Neural crest cell (in vitro differentiated cells): Measurements from ENCODE around the gene FRMD4A. TPM values are rescaled to one million over a fixed set of nuclear protein-coding genes. Genes with fewer than 3 reads are reported as not detected.

Experiments used
- DNase-seq: peaks from one replicate; pipeline ENCODE4 v3.0.0; 2021; ENCODE audit warnings: low read depth, mixed read lengths, low spot score
- H3K27ac Mint-ChIP-seq: one replicate; pipeline ENCODE4 v1.8.0; 2021; ENCODE audit warnings: mild to moderate bottlenecking, mixed read lengths; ENCODE audit not compliant: unreplicated experiment
- H3K27me3 Mint-ChIP-seq: 2 replicates; pipeline ENCODE4 v1.8.0; 2021; ENCODE audit warnings: low read depth, mild to moderate bottlenecking, mixed read lengths
- H3K36me3 Mint-ChIP-seq: 2 replicates; pipeline ENCODE4 v1.8.0; 2021; ENCODE audit warnings: low read depth, mild to moderate bottlenecking, mixed read lengths
- H3K4me1 Mint-ChIP-seq: 2 replicates; pipeline ENCODE4 v1.8.0; 2021; ENCODE audit warnings: mixed read lengths
- H3K4me3 Mint-ChIP-seq: one replicate; pipeline ENCODE4 v1.8.0; 2021; ENCODE audit warnings: mild to moderate bottlenecking, mixed read lengths
- H3K9me3 Mint-ChIP-seq: 2 replicates; pipeline ENCODE4 v1.8.0; 2021; ENCODE audit warnings: mixed read lengths
- total RNA-seq: library from RNA; stranded (reverse); gene quantifications from 2 replicates; pipeline ENCODE4 v1.2.1, GENCODE V29; 2021
- TF ChIP-seq, protein P1 (sequence below): fragments of 200-600 bp; sonication (generic); conservative IDR thresholded peaks from 2 replicates; pipeline ENCODE4 v1.5.0; 2021; ENCODE audit warnings: antibody characterized with exemption, mild to moderate bottlenecking

Gene FRMD4A
- total RNA-seq, 1 donor from 2014 or later = 65.3 TPM

DNA sequence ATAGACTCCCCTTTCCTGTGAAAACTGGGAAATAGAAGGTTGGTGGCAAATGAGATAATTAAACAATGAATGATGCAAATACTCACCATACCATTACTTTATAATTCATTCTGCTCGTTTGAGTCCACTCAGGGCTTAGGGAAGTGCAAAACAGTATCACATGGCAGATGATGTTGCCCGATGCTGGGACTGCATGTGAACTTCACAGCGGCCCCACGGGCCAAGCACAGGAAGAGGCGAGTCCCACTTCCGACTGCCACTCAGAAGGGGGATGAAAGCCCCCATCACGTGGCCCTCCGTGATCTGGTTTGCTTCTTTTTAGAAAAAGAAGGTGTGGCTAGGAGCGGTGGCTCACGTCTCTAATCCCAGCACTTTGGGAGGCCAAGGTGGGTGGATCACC, 672.5 kb downstream of the FRMD4A start:
- Mint-ChIP-seq H3K27me3 (no peaks in the 10 kb centered on the region), H3K9me3 (no peaks in the 10 kb centered on the region), H3K4me1 (peaks cover 16% of the 10 kb centered on the region), H3K27ac (no peak overlapping the region), H3K4me3 (no peak overlapping the region), H3K36me3 (peaks cover 11% of the 10 kb centered on the region)
- TF ChIP-seq, protein P1, sequence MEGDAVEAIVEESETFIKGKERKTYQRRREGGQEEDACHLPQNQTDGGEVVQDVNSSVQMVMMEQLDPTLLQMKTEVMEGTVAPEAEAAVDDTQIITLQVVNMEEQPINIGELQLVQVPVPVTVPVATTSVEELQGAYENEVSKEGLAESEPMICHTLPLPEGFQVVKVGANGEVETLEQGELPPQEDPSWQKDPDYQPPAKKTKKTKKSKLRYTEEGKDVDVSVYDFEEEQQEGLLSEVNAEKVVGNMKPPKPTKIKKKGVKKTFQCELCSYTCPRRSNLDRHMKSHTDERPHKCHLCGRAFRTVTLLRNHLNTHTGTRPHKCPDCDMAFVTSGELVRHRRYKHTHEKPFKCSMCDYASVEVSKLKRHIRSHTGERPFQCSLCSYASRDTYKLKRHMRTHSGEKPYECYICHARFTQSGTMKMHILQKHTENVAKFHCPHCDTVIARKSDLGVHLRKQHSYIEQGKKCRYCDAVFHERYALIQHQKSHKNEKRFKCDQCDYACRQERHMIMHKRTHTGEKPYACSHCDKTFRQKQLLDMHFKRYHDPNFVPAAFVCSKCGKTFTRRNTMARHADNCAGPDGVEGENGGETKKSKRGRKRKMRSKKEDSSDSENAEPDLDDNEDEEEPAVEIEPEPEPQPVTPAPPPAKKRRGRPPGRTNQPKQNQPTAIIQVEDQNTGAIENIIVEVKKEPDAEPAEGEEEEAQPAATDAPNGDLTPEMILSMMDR = no peak
- DNase-seq = no peak

- Mint-ChIP-seq H3K27ac (no peak overlapping the region), H3K36me3 (peaks cover 11% of the 10 kb centered on the region), H3K4me3 (no peak overlapping the region), H3K27me3 (no peaks in the 10 kb centered on the region), H3K9me3 (no peaks in the 10 kb centered on the region), H3K4me1 (peaks cover 16% of the 10 kb centered on the region)
- DNase-seq = no peak
- TF ChIP-seq, protein P1 = no peak
These were observed 673.5 kb downstream of the FRMD4A start for GRCh38 chr10:13657101-13657680.

DNA sequence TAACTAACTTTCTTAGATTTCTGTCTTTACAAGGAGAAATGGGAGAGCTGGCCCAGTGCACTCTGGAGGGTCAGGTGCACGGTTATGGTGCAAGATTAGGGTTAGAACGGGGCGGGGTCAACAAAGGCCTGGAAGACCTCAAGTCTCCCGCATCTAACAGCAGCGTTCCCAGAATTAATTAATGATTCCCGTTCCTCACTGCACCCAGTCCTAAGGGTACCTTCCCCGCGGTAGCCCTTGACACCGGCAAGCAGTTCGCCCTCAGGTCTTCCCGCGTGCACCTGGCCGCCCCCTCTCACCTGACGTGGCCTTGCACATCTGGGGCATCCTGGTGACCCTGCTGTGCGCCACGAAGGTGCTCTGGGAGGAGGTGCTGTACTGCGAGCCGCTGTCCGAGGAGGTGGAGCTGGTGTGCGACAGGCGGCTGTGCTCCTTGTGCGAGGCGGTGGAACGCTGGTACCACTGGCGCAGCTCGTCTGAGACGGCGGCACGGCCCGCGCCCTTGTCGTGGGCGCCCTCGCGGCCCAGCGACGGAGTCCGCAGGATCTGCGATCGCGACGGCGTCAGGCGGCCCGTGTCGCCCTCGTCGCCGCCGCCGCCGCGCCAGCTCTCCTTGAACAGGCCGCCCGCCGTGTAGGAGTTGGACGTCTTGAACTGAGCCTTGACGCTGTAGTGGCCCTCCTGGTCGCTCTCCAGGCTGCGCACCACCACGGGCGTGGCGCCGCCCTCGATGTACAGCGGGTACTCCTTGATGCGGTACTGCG, 674.2 kb downstream of the FRMD4A start:
- TF ChIP-seq, protein P1 = no peak
- H3K4me1 Mint-ChIP-seq = peaks cover 15% of the 10 kb centered on the region
- H3K4me3 Mint-ChIP-seq = no peak overlapping the region
- no peaks in the 10 kb centered on the region for H3K27me3 Mint-ChIP-seq
- no peak for DNase-seq
- H3K27ac Mint-ChIP-seq = no peak overlapping the region
- H3K36me3 Mint-ChIP-seq = peaks cover 10% of the 10 kb centered on the region
- H3K9me3 Mint-ChIP-seq = no peaks in the 10 kb centered on the region

GRCh38 chr10:13654846-13655245, 675.9 kb downstream of the FRMD4A start:
- no peaks in the 10 kb centered on the region for H3K9me3 Mint-ChIP-seq
- peaks cover 10% of the 10 kb centered on the region for H3K36me3 Mint-ChIP-seq

GRCh38 chr10:13654118-13654830, 676.5 kb downstream of the FRMD4A start:
- Mint-ChIP-seq H3K27ac (no peak overlapping the region), H3K27me3 (no peaks in the 10 kb centered on the region), H3K4me1 (no peaks in the 10 kb centered on the region), H3K9me3 (no peaks in the 10 kb centered on the region), H3K4me3 (no peak overlapping the region), H3K36me3 (peaks cover 10% of the 10 kb centered on the region)
- TF ChIP-seq, protein P1 = no peak
- DNase-seq = no peak

More at GRCh38 chr10:13654846-13655245, 675.9 kb downstream of the FRMD4A start:
- TF ChIP-seq, protein P1 = no peak
- no peak for DNase-seq
- Mint-ChIP-seq H3K4me1 (peaks cover under 1% of the 10 kb centered on the region), H3K4me3 (no peak overlapping the region), H3K27ac (no peak overlapping the region), H3K27me3 (no peaks in the 10 kb centered on the region)
